Activated CD8-positive, alpha-beta T cell treated with anti-CD3 and anti-CD28 coated beads, Interleukin-2, amount 10 ng/mL, durations not matched to agents 7 days and 5 days (primary cell): ENCODE results near the gene PRKG1. TPM values are rescaled to one million over a fixed set of nuclear protein-coding genes. Genes with fewer than 3 reads are reported as not detected.

Experiments
- ATAC-seq: fragments of 150-1000 bp; cut with Tn5 transposase; one replicate; pipeline ENCODE4 v1.10.0; 2021; ENCODE audit warnings: moderate library complexity
- CTCF ChIA-PET: fragments of 350-600 bp; sonication (Branson Sonifier 250); formaldehyde crosslinking; loops from one replicate; lab custom pipeline; 2021; ENCODE audit warnings: antibody characterized with exemption; lab: Charles Lee
- POLR2A ChIA-PET: fragments of 350-600 bp; sonication (Branson Sonifier 250); formaldehyde crosslinking; loops from one replicate; lab custom pipeline; 2021; ENCODE audit warnings: antibody characterized with exemption; lab: Charles Lee
- DNase-seq: peaks from one replicate; pipeline ENCODE4 v3.0.0-alpha.2; 2020
- H3K27ac Mint-ChIP-seq: one replicate; pipeline ENCODE4 v1.8.0; 2021; ENCODE audit warnings: mild to moderate bottlenecking, mixed read lengths
- H3K27me3 Mint-ChIP-seq: one replicate; pipeline ENCODE4 v1.8.0; 2021; ENCODE audit warnings: low read depth, mixed read lengths
- H3K36me3 Mint-ChIP-seq: one replicate; pipeline ENCODE4 v1.8.0; 2021; ENCODE audit warnings: low read depth, mixed read lengths
- H3K4me1 Mint-ChIP-seq: one replicate; pipeline ENCODE4 v1.8.0; 2021; ENCODE audit warnings: low read depth, mixed read lengths
- H3K4me3 Mint-ChIP-seq: one replicate; pipeline ENCODE4 v1.8.0; 2021; ENCODE audit warnings: mild to moderate bottlenecking, mixed read lengths
- H3K9me3 Mint-ChIP-seq: one replicate; pipeline ENCODE4 v1.8.0; 2022; ENCODE audit warnings: mixed read lengths; ENCODE audit not compliant: insufficient read depth
- total RNA-seq, 2 experiments: library from RNA; stranded (reverse); gene quantifications; one replicate each; pipeline ENCODE4 v1.2.3, GENCODE V29; 2021

PRKG1 gene
- total RNA-seq, 2 experiments from 2014 or later, result not detected

- DNase-seq (no peak), ATAC-seq (no peak)
- Mint-ChIP-seq H3K27me3 (peaks cover 24% of the 10 kb centered on the region), H3K4me3 (no peak overlapping the region), H3K4me1 (peaks cover 1% of the 10 kb centered on the region), H3K27ac (no peak overlapping the region), H3K9me3 (no peaks in the 10 kb centered on the region), H3K36me3 (no peaks in the 10 kb centered on the region)
- ChIA-PET CTCF (no interaction called here), POLR2A (no interaction called here)
These were observed 5.0 kb downstream of the PRKG1 start for GRCh38 chr10:51079331-51079730.

DNA sequence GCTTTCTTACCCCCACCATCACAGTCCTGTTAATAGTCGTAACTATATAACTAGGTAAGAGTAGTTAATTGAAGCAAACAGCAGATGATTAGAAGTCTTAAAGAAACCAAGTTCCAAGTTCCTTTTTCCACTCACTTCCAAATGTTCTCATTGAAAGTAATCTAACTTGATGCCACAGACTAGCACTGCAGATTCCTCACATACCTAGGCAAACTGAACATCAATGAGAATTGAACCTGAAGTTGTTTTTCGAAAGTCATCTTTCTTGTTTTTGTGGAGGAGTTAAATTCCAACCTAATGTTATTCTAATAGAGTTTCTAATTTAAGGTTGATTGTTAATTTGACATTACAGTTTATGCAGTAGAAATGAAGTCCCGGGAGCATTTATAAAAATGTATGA lies 5.5 kb downstream of the PRKG1 start:
- ATAC-seq (no peak), DNase-seq (no peak)
- Mint-ChIP-seq H3K36me3 (no peaks in the 10 kb centered on the region), H3K4me1 (no peaks in the 10 kb centered on the region), H3K4me3 (no peak overlapping the region), H3K9me3 (no peaks in the 10 kb centered on the region), H3K27ac (no peak overlapping the region), H3K27me3 (peaks cover 19% of the 10 kb centered on the region)
- CTCF ChIA-PET, result interaction anchor here (0.7 kb wide), 1 partner anchor 115 kb away, joined by 3 read pairs; no protein-coding TSS in a partner anchor
- POLR2A ChIA-PET, result no interaction called here

DNA sequence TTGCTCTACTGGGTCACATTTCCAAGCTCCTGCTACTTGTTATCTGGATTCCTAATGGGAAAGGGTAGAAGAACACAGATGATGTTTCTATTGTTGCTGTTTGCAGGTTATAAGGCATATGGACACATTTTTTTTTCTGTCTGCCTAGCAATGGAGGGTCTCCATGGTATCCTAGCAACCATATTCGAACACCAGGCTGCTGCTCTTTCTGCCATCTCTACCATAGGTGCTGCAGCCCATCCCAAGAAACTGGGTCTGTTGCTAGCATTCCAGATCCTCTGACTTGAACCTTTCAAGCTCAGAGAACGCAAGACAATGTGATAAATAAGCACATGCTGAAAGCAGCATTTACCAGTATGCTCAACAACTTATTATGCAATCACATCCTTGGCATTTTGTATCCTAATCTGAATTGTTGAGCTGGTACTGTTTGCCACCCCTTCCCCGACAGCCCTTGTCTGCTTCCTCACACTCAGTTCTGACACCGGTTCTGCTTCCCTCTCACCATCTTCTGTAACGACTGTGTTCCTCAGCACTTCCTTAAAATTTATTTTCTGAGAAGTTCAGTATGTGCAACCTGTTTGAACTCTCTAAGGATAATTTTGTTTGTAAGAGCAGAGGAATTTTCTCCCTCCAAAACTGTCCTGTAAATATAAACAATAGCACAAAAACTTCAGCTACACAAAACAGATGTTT lies 6.2 kb downstream of the PRKG1 start:
- Mint-ChIP-seq H3K4me1 (no peaks in the 10 kb centered on the region), H3K4me3 (no peak overlapping the region), H3K27ac (no peak overlapping the region), H3K36me3 (no peaks in the 10 kb centered on the region), H3K9me3 (no peaks in the 10 kb centered on the region), H3K27me3 (peaks cover 12% of the 10 kb centered on the region)
- POLR2A ChIA-PET, result no interaction called here
- no peak for DNase-seq
- no peak for ATAC-seq
- CTCF ChIA-PET, result interaction anchor here (0.7 to 1.2 kb wide), 2 partner anchors 10 to 114 kb away, joined by 3 read pairs; no protein-coding TSS in a partner anchor

- H3K27me3 Mint-ChIP-seq, result peaks cover 3% of the 10 kb centered on the region
- CTCF ChIA-PET, result interaction anchor here (0.6 kb wide), 1 partner anchor 350 kb away, joined by 3 read pairs; no protein-coding TSS in a partner anchor
- no peak for DNase-seq
- no peaks in the 10 kb centered on the region for H3K9me3 Mint-ChIP-seq
- no peak overlapping the region for H3K27ac Mint-ChIP-seq
- ATAC-seq, result no peak
- POLR2A ChIA-PET, result no interaction called here
- no peak overlapping the region for H3K4me3 Mint-ChIP-seq
- H3K36me3 Mint-ChIP-seq, result no peaks in the 10 kb centered on the region
- no peaks in the 10 kb centered on the region for H3K4me1 Mint-ChIP-seq
These were observed 8.6 kb downstream of the PRKG1 start for GRCh38 chr10:51082857-51083256.

DNA sequence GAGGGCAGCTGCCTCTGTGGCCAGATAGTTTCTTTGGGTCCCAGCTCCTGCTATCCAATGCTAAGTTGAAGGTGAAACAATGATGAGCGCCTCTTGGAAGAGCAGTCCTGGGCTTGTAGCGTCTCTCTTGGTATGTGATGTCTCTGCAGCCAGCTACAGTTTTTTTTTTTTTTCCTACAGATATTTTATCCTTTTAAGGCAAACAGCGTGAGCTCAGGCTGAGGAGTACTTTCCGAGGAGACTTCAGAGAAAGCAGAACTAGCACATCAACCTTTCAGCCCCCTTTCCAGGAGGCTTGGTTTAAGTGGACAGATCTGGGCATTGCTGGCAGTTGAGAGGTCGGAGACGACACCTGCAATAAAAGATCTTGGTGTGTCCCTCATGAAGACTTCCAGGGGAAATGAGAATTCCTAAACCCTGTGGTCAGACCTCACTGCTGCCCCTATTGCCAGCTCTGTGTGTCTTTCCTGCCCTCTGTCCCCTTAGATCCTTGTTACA lies 9.1 kb downstream of the PRKG1 start:
- Mint-ChIP-seq H3K36me3 (no peaks in the 10 kb centered on the region), H3K27me3 (peaks cover 3% of the 10 kb centered on the region), H3K9me3 (no peaks in the 10 kb centered on the region), H3K4me3 (no peak overlapping the region), H3K4me1 (no peaks in the 10 kb centered on the region), H3K27ac (no peak overlapping the region)
- ChIA-PET POLR2A (no interaction called here), CTCF (interaction anchor here (0.6 kb wide), 1 partner anchor 351 kb away, joined by 3 read pairs; no protein-coding TSS in a partner anchor)
- no peak for ATAC-seq
- DNase-seq, result no peak

GRCh38 chr10:51085204-51085603 lies 10.9 kb downstream of the PRKG1 start:
- no peaks in the 10 kb centered on the region for H3K36me3 Mint-ChIP-seq

GRCh38 chr10:51086710-51087109 lies 12.4 kb downstream of the PRKG1 start:
- ATAC-seq, result no peak
- Mint-ChIP-seq H3K9me3 (no peaks in the 10 kb centered on the region), H3K4me3 (no peak overlapping the region), H3K36me3 (no peaks in the 10 kb centered on the region), H3K27ac (no peak overlapping the region), H3K27me3 (no peaks in the 10 kb centered on the region), H3K4me1 (no peaks in the 10 kb centered on the region)
- ChIA-PET POLR2A (no interaction called here), CTCF (no interaction called here)
- DNase-seq, result no peak

More at GRCh38 chr10:51085204-51085603, 10.9 kb downstream of the PRKG1 start:
- H3K4me1 Mint-ChIP-seq, result no peaks in the 10 kb centered on the region
- CTCF ChIA-PET, result no interaction called here
- H3K4me3 Mint-ChIP-seq, result no peak overlapping the region
- H3K27ac Mint-ChIP-seq, result no peak overlapping the region
- ATAC-seq (no peak), DNase-seq (no peak)
- no peaks in the 10 kb centered on the region for H3K9me3 Mint-ChIP-seq
- POLR2A ChIA-PET, result no interaction called here
- H3K27me3 Mint-ChIP-seq, result no peaks in the 10 kb centered on the region

DNA sequence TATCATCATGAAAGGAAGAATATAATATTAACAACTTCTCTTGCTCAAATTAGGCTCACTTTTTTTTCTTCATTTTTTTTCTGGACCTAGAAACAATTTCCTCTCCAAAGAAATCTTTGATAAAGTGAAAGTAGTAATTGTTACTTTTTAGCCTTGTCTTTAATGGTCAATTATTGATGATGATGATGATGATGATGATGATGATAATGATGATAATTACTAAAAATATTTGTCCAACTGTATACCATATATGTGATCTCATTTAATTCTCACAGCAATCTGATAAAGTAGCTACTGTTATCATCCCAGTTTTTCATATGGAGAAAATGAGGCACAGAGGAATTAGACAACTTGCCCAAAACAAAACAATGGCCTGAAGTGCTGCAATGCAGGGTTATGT lies 12.8 kb downstream of the PRKG1 start:
- Mint-ChIP-seq H3K27ac (no peak overlapping the region), H3K4me3 (no peak overlapping the region), H3K9me3 (no peaks in the 10 kb centered on the region), H3K36me3 (no peaks in the 10 kb centered on the region), H3K27me3 (no peaks in the 10 kb centered on the region), H3K4me1 (no peaks in the 10 kb centered on the region)
- ATAC-seq (no peak), DNase-seq (no peak)
- ChIA-PET POLR2A (no interaction called here), CTCF (no interaction called here)

GRCh38 chr10:51090190-51090589 lies 15.9 kb downstream of the PRKG1 start:
- Mint-ChIP-seq H3K36me3 (no peaks in the 10 kb centered on the region), H3K9me3 (no peaks in the 10 kb centered on the region), H3K27me3 (no peaks in the 10 kb centered on the region), H3K4me1 (no peaks in the 10 kb centered on the region), H3K27ac (no peak overlapping the region), H3K4me3 (no peak overlapping the region)
- POLR2A ChIA-PET, result no interaction called here
- DNase-seq, result no peak
- CTCF ChIA-PET, result no interaction called here
- ATAC-seq, result no peak

GRCh38 chr10:51092402-51092801 lies 18.1 kb downstream of the PRKG1 start:
- H3K27me3 Mint-ChIP-seq, result no peaks in the 10 kb centered on the region
- CTCF ChIA-PET, result no interaction called here
- H3K27ac Mint-ChIP-seq, result no peak overlapping the region
- ATAC-seq (no peak), DNase-seq (no peak)
- no peaks in the 10 kb centered on the region for H3K4me1 Mint-ChIP-seq
- H3K36me3 Mint-ChIP-seq, result no peaks in the 10 kb centered on the region
- no peak overlapping the region for H3K4me3 Mint-ChIP-seq
- no peaks in the 10 kb centered on the region for H3K9me3 Mint-ChIP-seq
- POLR2A ChIA-PET, result no interaction called here

GRCh38 chr10:51095444-51095843 lies 21.2 kb downstream of the PRKG1 start:
- ChIA-PET POLR2A (no interaction called here), CTCF (no interaction called here)
- H3K27me3 Mint-ChIP-seq, result no peaks in the 10 kb centered on the region
- ATAC-seq (no peak), DNase-seq (no peak)
- H3K36me3 Mint-ChIP-seq, result no peaks in the 10 kb centered on the region
- no peak overlapping the region for H3K4me3 Mint-ChIP-seq
- no peak overlapping the region for H3K27ac Mint-ChIP-seq
- no peaks in the 10 kb centered on the region for H3K4me1 Mint-ChIP-seq
- no peaks in the 10 kb centered on the region for H3K9me3 Mint-ChIP-seq

- CTCF ChIA-PET, result no interaction called here
- no peaks in the 10 kb centered on the region for H3K36me3 Mint-ChIP-seq
- no peaks in the 10 kb centered on the region for H3K27me3 Mint-ChIP-seq
- H3K9me3 Mint-ChIP-seq, result no peaks in the 10 kb centered on the region
- no peak overlapping the region for H3K4me3 Mint-ChIP-seq
- no peaks in the 10 kb centered on the region for H3K4me1 Mint-ChIP-seq
- no peak for DNase-seq
- ATAC-seq, result no peak
- H3K27ac Mint-ChIP-seq, result no peak overlapping the region
- POLR2A ChIA-PET, result no interaction called here
These were observed 23.3 kb downstream of the PRKG1 start for GRCh38 chr10:51097546-51097945.
